Activated gamma-delta T cell treated with Interleukin-2 at 50 U/mL for 16 hours (primary cell): ENCODE results near the gene TTC28.

Source experiments
- DNase-seq: peaks from one replicate; pipeline ENCODE4 v3.0.0-alpha.2; 2020

TTC28 gene

DNA sequence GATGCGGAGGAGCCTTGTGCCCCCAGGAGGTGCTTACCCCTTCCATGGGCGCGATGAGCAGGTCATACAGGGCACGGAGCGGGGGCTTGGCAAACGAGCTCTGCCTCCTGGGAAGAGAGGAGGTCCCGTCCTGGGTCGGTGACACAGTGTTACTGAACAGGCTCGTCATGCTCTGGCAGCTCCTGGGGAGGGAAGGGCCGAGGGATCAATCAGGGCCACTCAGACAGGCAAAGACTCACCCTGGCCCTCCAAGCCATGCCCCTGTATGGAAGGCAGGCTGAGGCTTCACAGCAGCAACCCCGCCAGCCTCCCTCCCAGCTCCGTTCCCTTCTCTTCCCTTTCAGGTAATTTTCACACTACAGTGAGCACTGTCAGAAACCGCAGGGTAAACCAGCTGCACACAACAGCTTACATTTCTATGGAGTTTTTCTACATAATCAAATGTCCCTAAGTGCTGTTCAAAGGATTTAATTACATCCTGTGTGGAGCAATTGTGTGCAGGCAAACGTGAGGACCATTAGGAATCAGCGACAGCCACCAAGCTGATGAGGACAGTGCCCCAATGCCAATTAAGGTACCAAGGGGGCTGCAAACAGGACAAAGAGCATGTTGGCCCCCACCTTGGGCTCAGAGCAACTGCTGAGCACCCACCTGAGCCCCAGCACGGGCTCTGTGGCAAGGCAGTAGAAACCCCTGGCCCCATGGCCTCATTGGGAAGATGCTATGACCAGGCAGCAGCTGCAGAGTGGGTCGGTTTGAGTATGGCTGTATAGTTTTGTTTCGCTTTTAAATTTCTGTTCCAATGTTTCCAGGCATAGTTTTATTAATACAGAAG, 665.2 kb downstream of the TTC28 start:
- no peak for DNase-seq

DNA sequence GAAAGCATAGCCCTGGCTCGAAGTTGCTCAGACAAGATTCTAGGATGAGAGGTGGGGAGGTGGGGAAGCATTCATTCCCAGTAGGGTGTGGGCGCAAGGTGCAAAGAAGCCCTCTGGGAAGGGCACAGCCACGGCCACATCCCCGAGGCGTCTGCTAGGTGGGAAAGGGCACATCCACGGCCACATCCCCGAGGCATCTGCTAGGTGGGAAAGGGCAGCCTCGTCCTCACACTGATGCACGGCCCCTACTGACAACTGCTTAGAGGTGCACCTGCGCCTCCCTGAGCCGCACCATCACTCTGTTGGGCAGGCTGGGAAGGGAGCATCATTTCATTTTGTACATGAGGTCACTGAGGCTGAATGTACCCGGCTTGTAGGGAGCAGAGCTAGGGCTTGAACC, 666.0 kb downstream of the TTC28 start:
- no peak for DNase-seq

DNA sequence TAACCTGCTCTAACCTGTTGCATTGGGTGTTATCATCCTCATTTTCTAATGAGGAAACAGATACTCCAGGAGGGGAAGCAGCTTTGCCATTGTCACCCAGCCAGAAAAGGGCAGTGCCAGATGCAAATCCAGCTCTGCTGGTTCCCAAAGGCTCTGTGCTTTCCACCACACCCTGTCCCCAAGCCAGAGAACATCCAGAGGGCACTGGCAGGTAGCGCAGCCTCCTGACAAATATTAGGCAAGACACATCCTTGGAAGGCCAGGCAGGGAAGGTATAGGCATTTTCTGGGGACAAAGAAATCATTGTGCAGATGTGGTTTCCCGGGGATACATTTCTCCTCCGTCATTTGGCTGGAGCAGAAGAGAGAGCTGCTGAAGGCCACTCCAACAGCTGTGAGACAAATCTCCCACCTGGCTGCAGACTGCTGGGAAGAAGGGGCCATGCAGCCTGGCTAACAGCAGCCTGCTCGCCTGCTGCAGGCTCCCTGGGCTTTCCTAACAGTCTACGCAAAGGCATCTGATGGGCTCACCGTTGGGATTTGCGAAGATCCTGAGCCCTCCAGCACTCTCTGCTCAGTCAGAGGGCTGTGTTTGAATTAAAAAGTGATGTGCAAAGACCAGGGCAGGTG, 666.7 kb downstream of the TTC28 start:
- no peak for DNase-seq

DNA sequence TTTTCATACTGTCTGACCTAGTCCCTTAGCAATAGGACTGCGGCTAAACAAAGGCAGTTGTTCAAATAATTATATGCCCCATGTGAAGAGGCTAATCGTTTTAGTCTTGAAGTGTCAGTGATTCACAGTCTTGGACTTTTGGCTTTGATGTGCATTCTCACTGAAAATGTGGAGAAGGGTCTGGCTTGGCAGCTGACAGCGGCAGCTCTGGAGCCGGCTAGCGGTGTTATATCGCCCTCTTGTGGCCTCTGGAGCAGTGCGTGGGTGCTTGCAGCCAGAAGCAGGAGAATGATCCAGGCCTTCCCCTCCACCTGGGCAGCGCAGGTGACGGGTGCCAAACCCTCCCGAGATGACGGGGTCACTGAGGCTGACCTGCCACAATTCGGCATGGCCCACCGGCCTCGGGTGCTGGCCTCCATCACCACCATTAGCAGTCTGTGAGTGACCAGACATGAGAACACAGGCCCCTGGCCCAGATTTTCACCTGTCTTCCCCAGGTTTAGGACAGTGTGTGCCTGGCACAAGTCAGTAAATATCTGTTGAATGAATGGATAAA, 670.3 kb downstream of the TTC28 start:
- DNase-seq, result peak; percentile 70

DNA sequence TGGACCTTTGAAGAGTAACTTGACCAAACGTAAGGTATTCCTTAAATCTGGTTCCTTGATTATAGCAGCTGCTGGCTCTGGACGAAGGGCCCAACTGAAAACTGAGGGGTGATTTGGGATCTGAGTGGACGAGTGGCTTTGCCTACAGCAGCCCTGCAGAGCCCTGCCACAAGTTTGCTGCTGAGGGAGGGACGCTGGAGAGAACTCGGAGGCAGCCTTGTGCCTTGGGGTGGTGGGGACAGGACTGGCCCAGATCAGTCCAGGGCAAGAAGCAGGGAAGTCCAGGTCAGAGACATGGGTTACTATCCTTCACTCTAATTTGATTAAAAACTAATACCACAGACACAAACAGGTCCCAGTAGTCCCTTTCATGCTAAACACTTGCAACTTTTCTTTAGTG, 671.0 kb downstream of the TTC28 start:
- no peak for DNase-seq

DNA sequence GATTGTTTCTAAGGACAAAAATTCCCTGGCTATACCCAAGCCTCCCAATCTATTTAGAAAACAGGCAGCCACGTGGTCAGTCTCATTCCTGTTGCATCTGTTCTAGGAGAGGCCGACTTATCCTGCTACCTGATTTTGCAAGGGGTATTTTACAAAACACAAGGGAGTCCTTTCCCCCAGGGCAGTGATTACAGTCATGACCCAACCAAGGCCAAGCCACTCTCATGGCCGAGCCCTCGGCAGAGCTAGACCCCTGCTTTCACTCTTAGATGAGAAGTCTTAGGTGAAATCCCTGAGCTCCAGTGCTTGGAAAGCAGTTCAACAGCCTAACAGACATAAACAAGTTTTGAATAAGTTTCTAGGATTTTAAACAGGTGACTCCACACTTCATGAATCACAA, 671.6 kb downstream of the TTC28 start:
- DNase-seq, result no peak

DNA sequence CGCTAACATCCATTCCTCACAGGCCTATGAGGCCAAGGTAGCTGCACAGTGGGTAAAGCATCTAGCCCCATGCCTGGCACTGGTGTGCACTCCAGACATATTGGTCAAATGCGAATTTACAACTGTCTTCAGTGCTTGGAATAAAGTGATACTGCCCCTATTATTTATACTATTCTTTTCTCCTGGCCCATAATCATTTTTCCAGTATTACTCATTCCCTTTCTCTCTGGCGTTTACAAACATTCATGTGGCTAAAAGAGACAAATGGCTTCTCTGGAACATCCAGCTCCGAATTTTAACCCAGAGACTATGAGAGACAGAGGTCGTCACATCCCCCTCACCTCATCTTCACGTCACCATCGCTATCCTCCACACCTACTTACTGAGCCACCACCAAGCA, 673.4 kb downstream of the TTC28 start:
- no peak for DNase-seq

DNA sequence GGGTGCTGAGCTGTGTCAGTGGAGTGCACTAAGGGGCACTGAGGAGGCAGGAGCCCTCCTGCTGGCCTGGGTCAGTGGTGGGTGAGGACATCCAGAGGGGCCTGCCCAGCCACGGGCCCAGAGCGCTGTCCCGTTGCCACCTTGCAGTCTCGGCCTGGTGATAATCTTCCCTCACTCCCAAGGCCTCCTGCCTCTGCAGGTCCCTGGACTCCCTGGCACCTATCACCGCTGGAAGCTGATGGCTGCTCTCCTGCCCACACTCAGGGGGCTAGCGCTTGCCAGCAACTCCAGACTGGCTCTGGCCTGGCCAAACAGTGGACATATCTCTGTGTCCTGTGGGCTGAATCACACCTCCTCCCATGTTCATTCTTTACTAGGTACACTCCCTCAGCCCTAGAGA, 674.1 kb downstream of the TTC28 start:
- no peak for DNase-seq

DNA sequence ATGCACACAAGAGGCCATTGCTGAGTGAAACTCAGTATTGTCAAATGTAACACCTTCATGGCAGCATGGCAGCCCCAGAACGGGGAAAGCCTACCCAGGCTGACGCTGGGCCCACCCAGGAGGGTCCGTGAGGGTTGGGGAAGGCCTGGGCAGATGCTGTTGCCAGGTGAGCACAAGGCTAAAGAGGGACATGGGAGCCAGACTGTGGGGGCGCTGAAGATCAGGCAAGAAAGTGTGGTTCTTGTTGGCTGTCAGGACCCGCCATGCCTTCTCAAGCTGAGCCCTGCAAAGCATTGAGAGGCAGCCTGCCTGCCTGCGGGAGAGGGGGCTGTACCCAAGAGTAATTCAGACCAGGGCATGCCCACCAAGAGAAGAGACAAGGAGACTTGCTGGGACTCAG, 675.6 kb downstream of the TTC28 start:
- DNase-seq, result no peak

DNA sequence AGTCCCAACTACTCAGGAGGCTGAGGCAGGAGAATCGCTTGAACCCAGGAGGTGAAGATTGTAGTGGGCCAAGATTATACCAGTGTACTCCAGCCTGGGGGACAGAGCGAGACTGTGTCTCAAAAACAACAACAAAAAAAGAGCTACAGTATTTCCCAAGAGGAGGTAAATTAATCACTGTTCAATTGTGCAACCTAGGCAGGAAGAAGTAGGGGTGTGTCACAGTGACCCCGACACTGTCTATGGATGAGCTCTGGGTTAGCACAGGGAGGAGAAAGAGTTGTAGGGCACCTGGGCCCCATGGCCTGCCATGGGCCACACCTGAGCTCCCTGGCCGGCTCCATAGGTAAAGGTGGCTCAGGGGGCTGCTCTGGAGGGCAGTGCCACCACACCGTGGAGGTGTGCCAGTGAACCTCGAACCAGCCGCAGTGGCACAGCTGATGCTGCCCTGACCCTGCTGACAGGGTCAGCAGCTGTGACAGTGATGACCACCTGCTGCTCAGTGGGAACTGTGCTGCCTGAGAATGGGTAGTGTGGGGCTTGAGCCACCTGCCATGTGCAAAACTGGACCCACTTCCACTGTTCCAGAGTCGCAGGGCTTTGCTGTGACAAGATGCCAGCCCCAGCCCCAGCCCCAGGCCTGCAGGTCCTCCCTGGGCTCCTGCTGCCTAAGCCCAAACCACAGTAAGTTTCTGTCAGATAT, 676.6 kb downstream of the TTC28 start:
- no peak for DNase-seq

DNA sequence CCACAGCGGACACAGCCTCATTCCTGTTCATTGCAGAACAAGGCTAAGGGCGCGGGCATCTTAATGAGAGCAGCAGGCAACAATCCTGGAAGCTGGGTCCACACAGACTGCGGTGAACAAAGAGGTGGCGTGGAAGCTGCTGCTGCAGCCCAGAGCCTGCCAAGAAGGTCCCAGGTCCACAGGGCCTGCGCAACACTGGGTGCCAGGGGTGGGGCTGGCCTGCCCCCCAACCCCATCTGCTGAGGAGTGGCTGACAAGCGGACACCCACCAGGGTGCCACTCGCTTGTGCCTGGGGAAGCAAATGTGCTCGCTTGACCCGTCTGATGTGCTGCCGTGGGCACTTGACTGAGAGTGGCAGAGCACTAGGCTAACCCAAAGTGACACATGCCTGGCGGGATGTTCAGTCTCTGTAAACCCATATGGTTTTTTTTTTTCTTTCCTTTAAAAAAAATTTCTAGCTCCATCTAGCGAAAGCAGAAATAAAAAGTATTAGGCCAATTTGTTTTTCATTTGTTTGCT, 677.4 kb downstream of the TTC28 start:
- no peak for DNase-seq

DNA sequence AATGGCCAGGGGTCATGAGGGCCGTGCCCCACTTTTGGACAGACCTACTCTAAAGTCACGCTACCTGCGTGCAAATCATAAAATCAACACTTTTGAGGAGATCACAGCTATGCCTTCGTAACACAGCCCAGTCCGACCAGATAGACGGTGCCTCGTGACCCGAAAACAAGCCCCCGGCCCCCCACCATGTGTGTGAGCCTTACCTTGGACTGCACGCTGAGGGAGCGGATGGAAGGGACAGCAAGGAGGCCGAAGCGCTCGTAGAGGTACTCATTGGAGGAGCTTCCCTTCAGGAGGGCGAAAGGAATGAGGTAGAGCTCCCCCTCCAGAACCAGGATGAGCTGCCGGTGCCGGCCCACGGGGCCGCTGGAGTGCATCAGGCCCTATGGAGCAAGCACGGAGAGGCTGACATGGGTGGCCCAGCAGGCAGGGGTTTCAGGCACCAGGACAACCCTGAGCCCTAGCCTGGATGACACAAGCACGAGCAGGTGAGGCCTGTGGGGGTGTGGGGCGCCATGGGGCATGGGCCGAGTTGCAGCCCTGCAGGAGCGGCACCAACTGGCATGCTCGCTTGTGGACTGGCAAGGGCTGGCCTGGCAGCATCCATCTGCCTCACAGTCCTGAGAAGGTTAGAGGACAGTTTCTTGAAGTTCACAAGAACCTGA, 678.3 kb downstream of the TTC28 start:
- DNase-seq, result no peak

DNA sequence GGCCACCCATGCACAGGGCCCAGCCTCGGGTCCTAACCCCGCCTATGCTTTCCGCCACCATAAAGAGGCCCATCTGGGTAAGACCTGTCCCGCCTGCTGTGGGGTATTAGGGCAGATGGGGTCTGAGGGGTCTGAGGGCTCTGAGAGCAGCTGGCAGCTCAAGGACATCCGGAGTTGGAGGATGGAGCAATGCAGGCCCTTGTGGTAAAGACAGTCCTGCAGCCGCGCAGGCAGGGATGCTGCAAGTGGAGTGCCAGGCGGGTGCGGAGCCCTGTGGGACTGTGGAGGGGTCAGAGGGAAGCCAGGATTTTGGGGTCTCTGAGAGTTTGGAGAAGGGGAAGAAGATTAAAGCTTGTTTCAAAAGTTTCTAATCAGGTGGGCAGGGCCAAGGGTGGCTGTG, 679.3 kb downstream of the TTC28 start:
- DNase-seq, result no peak

DNA sequence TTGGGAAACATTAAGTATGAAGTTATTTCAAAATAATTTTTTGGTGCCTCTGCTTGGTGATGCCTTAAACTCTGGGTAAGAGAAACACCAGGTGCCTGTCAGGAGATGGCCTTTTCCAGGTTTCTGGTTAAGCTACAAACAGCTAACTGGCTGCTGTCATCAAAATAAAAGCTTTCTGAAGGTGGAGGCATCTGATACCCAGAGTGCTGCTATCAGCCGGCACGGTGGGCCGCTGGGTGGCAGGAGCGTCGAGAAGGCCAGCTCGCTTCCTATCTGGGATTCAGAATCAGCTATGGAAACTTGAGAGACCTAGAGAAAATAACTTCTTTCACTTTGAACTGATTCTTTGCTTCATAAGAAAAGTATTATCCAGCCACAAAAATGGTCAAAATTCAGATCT, 679.8 kb downstream of the TTC28 start:
- no peak for DNase-seq

DNA sequence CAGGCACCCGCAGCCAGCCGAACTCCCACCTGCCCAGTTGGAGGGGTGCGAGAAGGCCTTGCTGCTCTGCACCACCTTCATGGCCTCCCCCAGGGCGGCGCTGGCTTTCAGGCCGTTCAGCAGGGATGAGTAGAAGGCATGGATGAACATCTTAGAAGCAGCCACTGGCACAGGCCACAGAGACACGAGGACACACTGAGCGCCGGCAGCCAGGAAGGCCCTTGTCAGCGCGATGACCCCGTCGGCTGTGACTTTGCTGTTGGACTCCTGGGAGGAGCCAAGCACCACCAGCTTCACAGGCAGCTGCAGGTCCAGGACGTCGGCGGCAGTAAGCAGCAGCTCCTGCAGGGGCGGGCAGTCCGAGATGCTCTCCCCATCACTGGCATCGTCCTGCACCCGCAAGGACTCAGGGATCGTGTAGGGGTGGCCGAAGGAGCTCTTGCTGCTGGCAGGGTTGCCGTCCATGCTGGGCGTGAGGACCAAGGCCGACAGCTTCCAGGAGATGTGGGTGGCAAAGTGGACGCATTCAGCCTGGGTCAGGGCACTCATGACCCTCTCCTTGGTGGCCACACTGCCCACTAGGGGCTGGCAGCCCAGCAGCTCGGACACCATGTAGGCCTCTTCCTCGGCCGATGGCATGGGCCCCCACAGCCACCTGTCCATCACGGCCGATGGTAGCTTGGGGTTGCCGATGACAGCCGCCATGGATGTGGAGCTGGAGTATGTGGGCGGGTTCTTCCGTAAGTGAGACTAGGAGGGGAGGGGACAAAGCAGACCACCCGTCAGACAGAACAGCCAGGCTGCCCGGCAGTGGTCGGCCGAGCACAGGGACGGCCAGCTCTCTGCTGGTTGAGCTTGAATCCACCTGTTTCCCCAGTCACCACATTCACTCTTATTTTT, 680.9 kb downstream of the TTC28 start:
- DNase-seq, result no peak

DNA sequence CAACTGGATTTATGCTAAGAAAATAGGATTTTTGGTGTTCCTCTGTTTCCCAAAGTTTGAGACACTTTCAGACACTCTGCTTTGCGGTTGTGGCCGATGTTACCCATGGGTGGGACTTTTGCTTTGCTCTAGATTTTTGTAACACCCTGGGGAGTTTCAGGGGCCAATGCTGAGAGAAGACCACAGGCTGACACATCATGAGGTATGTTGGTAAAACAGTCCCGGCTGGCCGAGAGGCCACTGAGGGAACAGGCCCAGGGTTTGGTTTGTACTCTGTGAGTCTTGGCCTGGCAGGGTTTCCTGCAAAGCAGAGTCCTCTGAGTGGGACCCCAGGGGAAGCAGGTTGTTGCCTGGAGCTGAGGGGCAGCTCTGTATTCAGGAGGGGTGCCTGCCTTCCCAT, 682.1 kb downstream of the TTC28 start:
- DNase-seq, result no peak

DNA sequence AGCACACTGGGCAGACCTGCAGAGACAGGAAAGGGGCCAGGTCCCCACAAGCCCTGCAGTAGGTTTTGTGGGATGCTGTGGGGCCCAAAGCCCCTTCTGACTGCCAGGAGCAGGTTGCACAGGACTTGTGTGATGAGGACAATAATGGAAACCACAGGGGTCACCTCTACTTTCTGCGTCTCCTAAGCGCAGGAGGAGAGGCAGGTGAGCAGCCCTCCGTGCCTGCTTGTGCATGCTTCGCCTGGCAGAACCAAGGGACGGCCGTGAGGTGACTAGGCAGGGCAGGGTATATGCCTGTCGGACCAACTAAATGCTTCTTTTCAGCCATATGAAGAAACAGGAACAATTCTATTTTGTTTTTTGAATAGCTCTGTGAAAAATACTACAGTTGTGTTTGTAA, 682.7 kb downstream of the TTC28 start:
- DNase-seq, result no peak

DNA sequence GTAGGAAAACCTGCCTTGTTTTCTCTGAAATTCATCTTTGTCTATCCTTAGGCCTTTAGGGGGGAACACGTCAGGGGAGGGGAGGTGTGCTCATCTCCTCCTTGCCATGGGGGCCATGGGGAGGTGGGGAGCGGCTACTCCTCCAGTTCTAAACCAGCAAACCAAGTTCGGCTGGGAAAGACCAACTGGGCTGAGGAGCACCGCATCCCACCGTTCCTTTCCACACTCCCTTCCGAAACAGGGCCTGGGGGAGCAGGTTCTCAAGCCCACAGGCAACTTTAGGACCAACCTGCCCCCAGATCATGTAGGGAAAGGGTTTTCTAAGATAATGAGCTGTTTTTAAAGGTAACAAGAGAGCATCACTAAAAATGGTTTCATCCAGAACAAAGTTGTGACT, 683.1 kb downstream of the TTC28 start:
- DNase-seq, result no peak

DNA sequence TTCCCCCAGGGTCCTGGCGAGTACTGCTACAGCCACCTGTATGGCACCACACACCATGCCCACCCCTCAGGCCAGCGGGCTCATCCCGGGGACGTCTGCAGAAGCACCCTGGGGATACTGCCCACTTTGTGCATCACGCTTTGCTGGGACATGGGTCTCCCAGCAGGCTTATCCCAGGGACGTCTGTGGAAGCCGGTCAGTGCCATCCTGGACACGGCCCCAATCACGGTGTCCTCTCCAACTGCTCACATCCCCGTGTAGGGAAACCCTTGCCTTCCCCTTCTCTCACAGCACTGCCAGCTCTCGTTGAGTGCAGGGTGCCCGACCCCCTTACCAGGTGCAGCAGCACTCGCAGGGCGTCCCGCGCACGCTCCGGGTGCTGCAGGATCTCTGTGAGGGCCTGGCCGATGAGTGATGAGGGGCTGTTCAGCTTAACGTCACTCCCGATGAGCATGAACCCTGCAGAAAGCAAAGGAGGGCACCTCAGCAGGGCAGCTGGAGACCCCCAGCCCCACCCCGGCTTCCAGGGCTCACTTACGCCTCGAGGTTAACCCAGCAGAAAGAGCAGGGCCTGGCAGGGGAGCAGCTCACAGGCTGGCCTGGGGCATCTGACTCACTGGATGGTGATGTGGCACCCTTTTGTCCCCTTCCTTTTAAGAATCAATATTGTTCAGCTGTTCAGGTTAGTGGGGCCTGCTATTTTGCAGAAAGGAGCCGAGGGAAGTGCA, 683.7 kb downstream of the TTC28 start:
- DNase-seq, result no peak

DNA sequence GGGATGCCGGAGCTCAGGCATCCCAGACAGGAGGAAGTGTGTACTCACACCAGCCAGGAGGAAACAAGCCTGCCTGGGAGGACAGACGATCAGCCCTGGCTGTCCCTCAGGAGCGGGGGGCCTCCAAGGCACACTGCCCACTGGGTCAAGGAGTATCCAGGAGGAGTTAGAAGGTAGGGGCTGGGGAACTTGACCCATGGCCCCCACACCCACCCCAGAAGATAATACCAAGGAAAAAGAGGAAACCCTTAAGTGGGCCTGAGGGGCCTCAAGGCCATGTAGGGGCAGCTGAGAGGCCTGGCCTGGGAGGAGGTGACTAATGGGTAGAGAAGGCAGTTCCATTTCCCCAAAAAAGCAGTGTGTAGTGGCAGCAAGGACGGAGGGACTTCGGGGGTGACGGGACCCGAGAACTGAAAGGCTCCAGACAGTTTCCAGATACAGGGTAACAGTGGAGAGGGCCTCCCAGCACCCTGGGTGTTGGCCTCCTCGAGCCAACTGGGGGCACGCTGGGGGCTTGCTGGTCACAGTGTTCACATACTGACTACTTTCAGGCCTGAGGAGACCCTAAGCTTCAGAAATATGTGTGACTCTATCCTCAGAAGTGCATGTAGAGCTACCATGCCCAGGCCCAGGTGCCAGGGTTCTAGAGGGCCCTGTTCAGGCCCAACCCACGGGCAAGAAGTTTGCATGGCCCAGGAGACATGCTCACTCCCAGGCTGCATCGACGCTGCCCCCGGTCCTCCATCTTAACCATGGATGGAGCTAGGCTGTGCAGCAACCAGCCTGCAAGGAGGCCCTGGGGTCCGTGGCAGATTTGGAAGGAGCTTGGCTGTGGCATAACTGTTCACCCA, 684.9 kb downstream of the TTC28 start:
- DNase-seq, result no peak
